ENCODE results near the gene DARS1. TPM values are rescaled to one million over a fixed set of nuclear protein-coding genes. Genes with fewer than 3 reads are reported as not detected.

Gene DARS1
- total and polyA plus RNA-seq, 2 of the 13 experiments (the other 11 are each of a cell fraction or from before 2014, with no cell fraction given): 149 to 230 TPM

- TF ChIP-seq ZNF609 (CRISPR knock-in tag; IDR thresholded peaks at IDR 0.05; ENCODE audit: borderline replicate concordance): no peak
Measured at GRCh38 chr2:135974036-135974435, 11.4 kb downstream of the DARS1 start (continued).

- ATAC-seq (no peak), DNase-seq (ENCODE audit: low spot score) (no peak), FAIRE-seq (no peak)
- Histone ChIP-seq H3K4me3 (replicated peaks in 1 of 3; ENCODE audit: insufficient read depth in 1 of 3, low read depth in 2 of 3, low read length in 3 of 3) (no peak overlapping the region), H3K9ac (ENCODE audit: insufficient read depth, low read depth, low read length) (no peak overlapping the region), H3K27ac (ENCODE audit: extremely low read length, insufficient read depth, low read length) (no peak overlapping the region), H3K4me1 (ENCODE audit: insufficient read depth, low read length) (no peaks in the 10 kb centered on the region), H2AFZ (ENCODE audit: low read length) (no peak overlapping the region), H3K27me3 (ENCODE audit: control insufficient read depth in 1 of 2, insufficient read depth in 2 of 2, low read length in 2 of 2) (no peaks in the 10 kb centered on the region), H3K36me3 (replicated peaks in 1 of 2; ENCODE audit: control insufficient read depth in 1 of 2, insufficient read depth in 2 of 2, low read length in 2 of 2) (peaks cover 17 to 45% of the 10 kb centered on the region in 2 experiments), H4K20me1 (ENCODE audit: insufficient read depth, low read length) (peaks cover 9% of the 10 kb centered on the region), H3K9me3 (ENCODE audit: low read length) (peaks cover 7% of the 10 kb centered on the region), H3K79me2 (ENCODE audit: insufficient read depth, low read length) (peaks cover 70% of the 10 kb centered on the region), H3K4me2 (ENCODE audit: low read depth, low read length) (no peak overlapping the region)
- BruUV-seq (replicated peaks): no TSS peak
- CTCF ChIA-PET (ENCODE audit: low intra/inter-chr PET ratio, low total read pairs): no interaction called here
- peak; percentile 80 for TF ChIP-seq ZNF121 (CRISPR knock-in tag; IDR thresholded peaks at IDR 0.05)
- TF ChIP-seq SALL1 (CRISPR knock-in tag; IDR thresholded peaks at IDR 0.05): no peak
- 0 out of 2 replicates have a peak, but pooled peaks have one; percentile 22 for TF ChIP-seq ZNF770 (CRISPR knock-in tag; IDR thresholded peaks at IDR 0.05)
- TF ChIP-seq ZNF235 (CRISPR knock-in tag; IDR thresholded peaks at IDR 0.05; ENCODE audit: borderline replicate concordance): no peak
- TF ChIP-seq NR2F1 (CRISPR knock-in tag; IDR thresholded peaks at IDR 0.05): no peak
- no peak for TF ChIP-seq FOXM1 (CRISPR knock-in tag; IDR thresholded peaks at IDR 0.05)
- intact Hi-C loops (cut with micrococcal nuclease; ENCODE audit: unreplicated experiment) (no loop called here), in situ Hi-C loops (cut with HindIII; ENCODE audit: extremely low pct_ligation_motif_present, low pct_unique_long_range_greater_than_20kb) (no loop called here)
- 98% methylated on average over 4 of the region's 4 CpGs for WGBS (ENCODE audit: low lambda C conversion rate)
- POLR2A ChIA-PET: no interaction called here
Measured at GRCh38 chr2:135969655-135970387, 15.6 kb downstream of the DARS1 start.
